Activated CD8-positive, alpha-beta memory T cell treated with anti-CD3 and anti-CD28 coated beads, Interleukin-2, amount 50 U/mL, for 4 hours (primary cell): ENCODE measurements around the gene KCTD8.

ENCODE experiments used
- DNase-seq: peaks from one replicate; pipeline ENCODE4 v3.0.0-alpha.2; 2020

Gene KCTD8

DNA sequence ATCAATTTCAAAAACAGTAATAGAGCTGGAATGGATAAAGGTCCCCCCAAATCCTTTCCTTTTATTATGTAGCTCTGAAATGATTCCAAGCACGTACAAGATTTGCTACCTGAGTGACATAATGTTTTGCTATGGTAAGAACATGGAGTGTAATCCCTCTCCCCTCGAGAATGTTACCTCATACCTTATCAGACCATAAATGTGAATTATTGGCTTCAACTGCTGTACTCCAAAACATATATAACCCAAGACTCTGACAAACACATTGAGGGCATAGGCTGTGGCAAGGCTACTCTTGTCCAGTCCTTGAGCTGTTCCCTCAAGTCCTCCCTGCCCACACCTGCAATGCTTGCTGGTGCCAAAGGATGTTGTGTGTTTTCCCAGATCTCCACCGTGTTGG lies 286.9 kb downstream of the KCTD8 start:
- DNase-seq: no peak

DNA sequence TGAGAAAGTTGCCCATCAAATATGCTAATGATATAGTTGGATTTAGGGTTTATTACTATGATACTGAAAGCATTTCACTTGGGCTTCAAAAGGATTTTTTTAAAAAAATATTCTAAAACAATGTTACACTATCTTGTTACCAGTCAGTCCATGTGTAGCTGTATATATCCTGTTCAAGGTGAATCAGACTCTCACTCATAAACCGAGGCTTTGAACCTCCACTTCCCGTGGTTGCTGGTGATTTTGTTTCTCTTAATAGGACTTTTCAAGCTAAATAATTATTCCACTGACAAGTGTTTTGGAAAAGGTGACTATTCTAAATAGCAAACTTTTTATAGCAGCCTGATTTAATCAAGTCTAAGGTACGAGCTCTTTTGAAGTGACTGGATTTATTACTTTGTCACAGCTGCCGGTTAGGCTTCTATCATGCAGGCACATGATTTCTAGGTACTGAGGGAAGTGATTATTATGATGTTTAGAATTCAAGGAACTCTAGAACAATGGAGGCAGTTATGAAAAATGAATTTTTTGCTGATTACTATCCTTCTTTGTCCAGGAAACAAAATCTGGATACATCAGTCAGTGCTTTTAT lies 287.7 kb downstream of the KCTD8 start:
- no peak for DNase-seq

DNA sequence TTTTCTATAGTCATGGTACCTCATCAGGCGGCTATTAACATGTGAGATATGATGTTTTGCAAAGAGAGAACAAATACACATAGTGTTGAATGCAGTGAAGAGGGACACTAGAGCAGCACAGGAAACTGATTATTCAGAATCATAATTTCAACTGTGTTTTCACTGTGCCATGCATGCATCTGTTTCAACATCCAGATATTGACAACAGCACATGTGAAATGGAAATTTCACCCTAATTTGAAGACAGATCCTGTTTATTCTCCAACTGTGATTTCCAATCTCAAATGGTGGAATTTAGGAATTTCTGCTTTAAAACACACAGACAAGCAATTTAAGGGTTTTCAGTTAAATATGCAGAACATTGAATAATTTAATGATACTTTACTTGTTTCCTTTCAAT lies 288.6 kb downstream of the KCTD8 start:
- no peak for DNase-seq

DNA sequence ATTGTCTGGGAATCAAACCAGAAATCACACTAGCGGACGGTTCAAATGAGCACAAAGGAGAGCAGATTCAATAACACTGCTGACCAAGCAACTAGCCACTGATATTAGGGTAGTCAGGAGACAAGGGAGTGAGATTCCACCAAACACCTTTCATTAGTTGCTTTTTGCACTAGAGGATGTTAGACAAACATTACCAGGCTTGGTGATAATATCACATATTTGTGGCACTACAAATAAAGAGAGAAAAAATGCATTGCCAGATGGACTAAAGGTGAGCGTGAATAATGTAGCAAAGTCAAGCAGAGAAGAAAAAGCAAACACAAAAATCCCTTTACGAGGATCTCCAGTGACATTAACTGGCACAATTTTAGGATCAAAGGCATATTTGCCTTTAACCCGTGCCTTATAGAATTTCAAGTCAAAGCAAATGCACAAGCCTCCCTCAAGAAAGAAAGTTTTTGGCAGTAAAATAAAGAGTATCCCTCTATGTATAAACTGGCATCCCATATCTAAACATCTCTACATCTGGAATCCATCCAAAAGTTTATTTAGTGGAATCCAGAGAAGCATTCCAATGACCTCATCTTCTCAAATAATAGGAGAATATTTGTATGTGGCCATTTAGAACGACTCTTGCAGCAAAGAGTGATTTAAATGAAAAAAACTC lies 290.9 kb downstream of the KCTD8 start:
- no peak for DNase-seq

DNA sequence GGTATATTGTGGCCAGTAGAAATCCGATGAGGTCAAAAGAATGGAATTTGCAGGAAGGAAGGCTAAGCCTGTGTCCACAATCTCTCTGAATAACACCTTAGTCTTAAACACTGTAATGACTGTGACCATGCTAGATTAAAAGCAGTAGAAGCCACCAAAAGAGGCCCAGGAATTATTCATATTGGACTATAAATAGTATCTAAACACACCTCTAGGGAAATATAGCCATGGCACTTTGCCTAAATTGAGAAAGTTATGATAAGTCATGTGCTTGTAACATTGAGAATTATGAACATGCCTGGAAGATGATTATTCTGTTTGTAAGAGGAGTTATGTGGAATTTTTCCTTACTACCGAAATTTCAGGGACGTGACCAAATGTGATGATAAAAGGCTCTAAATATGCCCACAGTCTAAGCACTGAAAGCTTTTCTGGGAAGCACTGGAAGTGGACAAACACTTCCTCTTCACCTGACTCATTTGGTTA lies 298.5 kb downstream of the KCTD8 start:
- DNase-seq: no peak

DNA sequence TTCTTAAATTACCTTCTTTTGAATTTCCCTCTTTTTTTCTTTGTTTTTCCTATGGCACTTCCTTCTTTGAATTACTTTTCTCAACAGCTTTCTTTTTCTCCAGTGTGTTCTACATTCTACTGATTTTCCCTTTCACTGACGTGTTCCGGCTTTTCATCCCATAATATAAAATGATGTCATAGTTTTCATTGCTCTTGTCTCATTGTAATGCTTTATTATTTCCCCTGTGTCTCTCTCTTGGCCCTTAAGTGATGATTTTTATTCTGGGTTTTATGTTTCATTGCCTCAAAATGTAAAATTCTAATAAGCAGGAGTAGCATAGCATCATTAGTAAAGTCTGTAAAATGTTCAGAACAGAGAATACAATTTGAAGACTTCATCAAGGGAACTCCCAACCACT lies 299.3 kb downstream of the KCTD8 start:
- DNase-seq: no peak

DNA sequence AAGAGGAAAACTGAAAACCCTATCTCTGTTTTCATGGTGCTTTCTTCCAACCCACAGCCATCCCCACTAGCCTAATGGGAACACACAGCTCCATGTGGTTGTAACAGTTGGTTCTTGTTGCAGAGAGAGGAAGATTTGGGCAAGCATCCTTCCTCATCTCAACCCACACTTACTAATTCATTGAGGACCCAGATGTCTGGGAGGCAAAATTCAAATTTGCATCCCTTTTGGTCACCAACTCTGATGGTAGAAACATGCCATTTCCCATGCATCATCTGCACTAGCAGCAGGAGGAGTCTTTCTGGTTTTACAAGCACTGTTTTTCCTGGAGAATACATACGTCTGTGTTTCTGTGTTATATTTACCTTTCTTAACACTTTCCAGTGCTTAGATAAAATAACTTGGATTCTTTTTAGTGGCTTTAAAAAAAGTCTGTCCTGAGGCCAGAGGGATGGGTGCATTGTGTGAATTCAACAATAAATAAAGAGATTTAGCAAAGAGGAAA lies 301.0 kb downstream of the KCTD8 start:
- no peak for DNase-seq

DNA sequence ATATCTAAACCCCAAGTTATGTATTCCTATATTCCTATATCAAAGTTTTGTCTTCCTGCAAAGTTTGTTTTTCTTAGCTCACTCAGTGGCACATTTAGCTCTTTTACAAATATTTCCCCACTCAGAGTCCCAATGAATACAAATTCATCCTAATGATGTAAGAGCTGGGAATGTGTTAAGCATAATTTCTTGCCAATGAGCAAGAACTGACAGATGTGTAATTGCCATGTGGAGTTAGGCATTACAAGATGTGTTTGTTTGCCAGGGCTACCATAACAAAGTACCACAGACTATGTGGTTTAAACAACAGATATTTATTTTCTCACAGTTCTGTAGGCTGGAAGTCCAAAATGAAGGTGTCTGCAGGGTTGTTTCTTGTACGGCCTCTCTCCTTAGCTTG lies 302.1 kb downstream of the KCTD8 start:
- DNase-seq: no peak

DNA sequence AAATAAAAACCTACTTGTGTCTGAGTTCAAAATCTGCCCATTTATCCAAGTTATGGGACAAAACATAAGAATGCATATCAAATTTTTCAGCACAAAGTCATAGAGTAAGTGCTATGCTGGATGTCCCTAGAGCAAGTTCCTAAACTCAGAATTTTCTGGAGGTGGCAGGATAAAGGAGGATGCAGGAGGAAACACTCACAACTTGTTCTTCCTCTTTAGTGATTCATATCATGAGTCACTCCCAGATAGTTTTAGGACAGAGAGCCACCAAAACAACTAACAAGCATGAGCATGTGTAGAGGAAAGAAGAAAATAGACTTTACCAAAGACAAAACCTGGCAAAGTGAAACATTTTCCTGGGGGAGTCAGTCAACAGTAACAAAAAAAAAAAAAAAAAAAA lies 302.7 kb downstream of the KCTD8 start:
- no peak for DNase-seq

DNA sequence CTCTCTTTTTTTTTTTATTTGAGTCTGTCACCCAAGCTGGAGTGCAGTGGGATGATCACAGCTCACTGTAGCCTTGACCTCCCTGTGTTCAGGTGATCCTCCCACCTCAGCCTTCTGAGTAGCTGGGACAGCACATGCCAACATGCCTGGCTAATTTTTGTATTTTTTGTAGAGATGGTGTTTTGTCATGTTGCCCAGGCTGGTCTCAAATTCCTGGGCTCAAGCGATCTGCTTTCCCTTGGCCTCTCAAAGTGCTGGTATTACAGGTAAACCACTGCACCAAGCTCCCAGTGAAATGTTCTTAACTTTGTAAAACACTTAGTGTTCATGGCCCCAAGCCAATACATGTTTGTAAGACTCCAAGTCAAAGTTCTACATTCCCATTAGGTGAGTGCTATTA lies 316.1 kb downstream of the KCTD8 start:
- DNase-seq: no peak
